KMS-11 (cell line): Measurements from ENCODE around the gene TENM4.
"Not testable (repeated sequence)": the region's sequence is repeated elsewhere in the genome, so short reads cannot be mapped to it uniquely, and the experiment has no call there.

Source experiments
- H2AFZ ChIP-seq: fragments of 200-600 bp; sonication (generic); 2 replicates; pipeline ENCODE4 v1.6.1; 2016; ENCODE audit warnings: antibody characterized with exemption, mixed run types, low read depth
- H3K27ac ChIP-seq: fragments of 200-600 bp; sonication (generic); 2 replicates; pipeline ENCODE4 v1.6.1; 2016; ENCODE audit warnings: mild to moderate bottlenecking, mixed run types
- H3K27me3 ChIP-seq: fragments of 200-600 bp; sonication (generic); 2 replicates; pipeline ENCODE4 v1.6.1; 2017; ENCODE audit warnings: mild to moderate bottlenecking, low read depth, mixed run types, moderate library complexity; ENCODE audit not compliant: insufficient read depth
- H3K36me3 ChIP-seq: fragments of 200-600 bp; sonication (generic); 2 replicates; pipeline ENCODE4 v1.6.1; 2017; ENCODE audit warnings: mild to moderate bottlenecking, mixed run types; ENCODE audit not compliant: insufficient read depth
- H3K4me1 ChIP-seq: fragments of 200-600 bp; sonication (generic); 2 replicates; pipeline ENCODE4 v1.6.1; 2016; ENCODE audit warnings: mild to moderate bottlenecking, low read depth, mixed run types; ENCODE audit not compliant: poor library complexity, severe bottlenecking
- H3K4me2 ChIP-seq: fragments of 200-600 bp; sonication (generic); 2 replicates; pipeline ENCODE4 v1.7.0; 2016; ENCODE audit warnings: mild to moderate bottlenecking, mixed run types
- H3K4me3 ChIP-seq: fragments of 200-600 bp; sonication (generic); IDR thresholded peaks from 2 replicates; pipeline ENCODE4 v1.6.1; 2017; ENCODE audit warnings: low read depth, low read length, mixed read lengths; ENCODE audit not compliant: insufficient read depth
- H3K79me2 ChIP-seq: fragments of 200-600 bp; sonication (generic); 2 replicates; pipeline ENCODE4 v1.6.1; 2016; ENCODE audit warnings: low read depth, mixed run types; ENCODE audit not compliant: insufficient read depth
- H3K9ac ChIP-seq: fragments of 200-600 bp; sonication (generic); 2 replicates; pipeline ENCODE4 v1.6.1; 2016; ENCODE audit warnings: mild to moderate bottlenecking, mixed run types
- H4K20me1 ChIP-seq: fragments of 200-600 bp; sonication (generic); 2 replicates; pipeline ENCODE4 v1.6.1; 2016; ENCODE audit warnings: mild to moderate bottlenecking, mixed run types; ENCODE audit not compliant: insufficient read depth
- TF ChIP-seq, protein P1 (sequence below): fragments of 200-600 bp; sonication (generic); conservative IDR thresholded peaks from 2 replicates; pipeline ENCODE4 v1.6.1; 2017; ENCODE audit warnings: low read depth, mild to moderate bottlenecking, antibody characterized with exemption, low read length, moderate library complexity, mixed read lengths

TENM4 gene

DNA sequence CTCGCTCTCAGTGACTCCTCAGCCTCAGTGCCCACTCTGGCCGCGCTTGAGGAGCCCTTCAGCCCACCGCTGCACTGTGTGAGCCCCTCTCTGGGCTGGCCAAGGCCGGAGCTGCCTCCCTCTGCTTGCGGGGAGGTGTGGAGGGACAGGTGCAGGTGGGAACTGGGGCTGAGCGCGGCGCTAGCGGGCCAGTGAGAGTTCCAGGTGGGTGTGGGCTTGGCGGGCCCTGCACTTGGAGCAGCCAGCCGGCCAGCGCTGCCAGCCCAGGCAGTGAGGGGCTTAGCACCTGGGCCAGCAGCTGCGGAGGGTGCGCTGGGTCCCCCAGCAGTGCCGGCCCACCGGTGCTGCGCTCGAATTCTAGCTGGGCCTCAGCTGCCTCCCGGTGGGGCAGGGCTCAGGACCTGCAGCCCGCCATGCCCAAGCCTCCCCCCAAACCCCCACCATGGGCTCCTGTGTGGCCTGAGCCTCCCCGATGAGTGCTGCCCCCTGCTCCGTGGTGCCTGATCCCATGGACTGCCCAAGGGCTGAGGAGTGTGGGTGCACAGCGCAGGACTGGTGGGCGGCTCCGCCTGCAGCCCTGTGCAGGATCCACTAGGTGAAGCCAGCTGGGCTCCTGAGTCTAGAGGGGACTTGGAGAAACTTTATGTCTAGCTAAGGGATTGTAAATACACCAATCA is 802.0 kb downstream of the TENM4 start:
- Histone ChIP-seq H3K36me3 (no peaks in the 10 kb centered on the region), H3K4me2 (no peak overlapping the region), H3K79me2 (no peaks in the 10 kb centered on the region), H3K9ac (no peak overlapping the region), H2AFZ (no peak overlapping the region), H4K20me1 (no peaks in the 10 kb centered on the region), H3K27ac (no peak overlapping the region), H3K4me3 (no peak overlapping the region), H3K27me3 (no peaks in the 10 kb centered on the region), H3K4me1 (no peaks in the 10 kb centered on the region)
- TF ChIP-seq, protein P1, sequence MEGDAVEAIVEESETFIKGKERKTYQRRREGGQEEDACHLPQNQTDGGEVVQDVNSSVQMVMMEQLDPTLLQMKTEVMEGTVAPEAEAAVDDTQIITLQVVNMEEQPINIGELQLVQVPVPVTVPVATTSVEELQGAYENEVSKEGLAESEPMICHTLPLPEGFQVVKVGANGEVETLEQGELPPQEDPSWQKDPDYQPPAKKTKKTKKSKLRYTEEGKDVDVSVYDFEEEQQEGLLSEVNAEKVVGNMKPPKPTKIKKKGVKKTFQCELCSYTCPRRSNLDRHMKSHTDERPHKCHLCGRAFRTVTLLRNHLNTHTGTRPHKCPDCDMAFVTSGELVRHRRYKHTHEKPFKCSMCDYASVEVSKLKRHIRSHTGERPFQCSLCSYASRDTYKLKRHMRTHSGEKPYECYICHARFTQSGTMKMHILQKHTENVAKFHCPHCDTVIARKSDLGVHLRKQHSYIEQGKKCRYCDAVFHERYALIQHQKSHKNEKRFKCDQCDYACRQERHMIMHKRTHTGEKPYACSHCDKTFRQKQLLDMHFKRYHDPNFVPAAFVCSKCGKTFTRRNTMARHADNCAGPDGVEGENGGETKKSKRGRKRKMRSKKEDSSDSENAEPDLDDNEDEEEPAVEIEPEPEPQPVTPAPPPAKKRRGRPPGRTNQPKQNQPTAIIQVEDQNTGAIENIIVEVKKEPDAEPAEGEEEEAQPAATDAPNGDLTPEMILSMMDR, result no peak

DNA sequence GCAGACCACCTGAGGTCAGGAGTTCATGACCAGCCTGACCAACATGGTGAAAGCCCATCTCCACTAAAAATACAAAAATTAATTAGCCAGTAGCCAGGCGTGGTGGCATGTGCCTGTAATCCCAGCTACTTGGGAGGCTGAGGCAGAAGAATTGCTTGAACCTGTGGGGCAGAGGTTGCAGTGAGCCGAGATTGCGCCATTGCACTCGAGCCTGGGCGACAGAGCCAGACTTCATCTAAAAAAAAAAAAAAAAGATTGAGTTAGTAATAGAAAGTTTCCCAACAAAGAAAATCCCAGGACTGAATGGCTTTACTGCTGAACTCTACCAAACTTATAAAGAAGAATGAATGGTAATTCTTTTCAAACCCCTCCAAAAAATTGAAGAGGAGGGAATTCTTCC is 803.3 kb downstream of the TENM4 start:
- not testable (repeated sequence) for H3K27ac ChIP-seq, H3K27me3 ChIP-seq, H4K20me1 ChIP-seq, H3K4me3 ChIP-seq, H3K36me3 ChIP-seq, H3K4me1 ChIP-seq, H3K9ac ChIP-seq, H3K4me2 ChIP-seq, H2AFZ ChIP-seq, H3K79me2 ChIP-seq

DNA sequence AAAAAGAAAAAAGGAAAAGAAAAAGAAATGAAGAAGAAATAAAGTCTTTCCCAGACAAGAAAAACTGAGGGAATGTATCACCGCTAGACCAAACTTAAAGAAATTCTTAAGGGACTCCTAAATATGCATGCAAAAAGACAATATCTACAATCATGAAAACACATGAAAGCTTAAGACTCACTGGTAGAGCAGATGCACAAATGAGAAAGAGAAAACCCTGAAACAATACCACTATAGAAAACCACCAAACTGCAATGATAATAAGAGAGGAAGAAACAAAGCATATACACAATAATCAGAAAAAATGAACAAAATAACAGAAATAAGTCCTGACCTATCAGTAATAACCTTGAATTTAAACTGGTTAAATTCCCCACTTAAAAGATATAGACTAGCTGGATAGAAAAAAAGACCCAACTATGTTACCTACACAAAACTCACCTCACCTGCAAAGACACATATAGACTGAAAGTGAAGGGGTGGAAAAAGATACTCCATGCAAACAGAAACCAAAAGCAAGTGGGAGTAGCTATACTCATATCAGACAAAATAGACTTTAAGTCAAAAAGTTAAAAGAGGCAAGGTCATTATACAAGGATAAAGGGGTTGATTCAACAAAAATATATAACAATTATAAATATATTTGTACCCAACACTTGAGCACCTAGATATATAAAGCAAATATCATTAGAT is 804.9 kb downstream of the TENM4 start:
- no peaks in the 10 kb centered on the region for H3K4me1 ChIP-seq
- no peak overlapping the region for H3K4me2 ChIP-seq
- no peak overlapping the region for H3K27ac ChIP-seq
- H4K20me1 ChIP-seq, result no peaks in the 10 kb centered on the region
- TF ChIP-seq, protein P1, result no peak
- no peaks in the 10 kb centered on the region for H3K27me3 ChIP-seq
- H3K36me3 ChIP-seq, result no peaks in the 10 kb centered on the region
- H3K9ac ChIP-seq, result no peak overlapping the region
- H3K4me3 ChIP-seq, result no peak overlapping the region
- H3K79me2 ChIP-seq, result no peaks in the 10 kb centered on the region
- H2AFZ ChIP-seq, result no peak overlapping the region

DNA sequence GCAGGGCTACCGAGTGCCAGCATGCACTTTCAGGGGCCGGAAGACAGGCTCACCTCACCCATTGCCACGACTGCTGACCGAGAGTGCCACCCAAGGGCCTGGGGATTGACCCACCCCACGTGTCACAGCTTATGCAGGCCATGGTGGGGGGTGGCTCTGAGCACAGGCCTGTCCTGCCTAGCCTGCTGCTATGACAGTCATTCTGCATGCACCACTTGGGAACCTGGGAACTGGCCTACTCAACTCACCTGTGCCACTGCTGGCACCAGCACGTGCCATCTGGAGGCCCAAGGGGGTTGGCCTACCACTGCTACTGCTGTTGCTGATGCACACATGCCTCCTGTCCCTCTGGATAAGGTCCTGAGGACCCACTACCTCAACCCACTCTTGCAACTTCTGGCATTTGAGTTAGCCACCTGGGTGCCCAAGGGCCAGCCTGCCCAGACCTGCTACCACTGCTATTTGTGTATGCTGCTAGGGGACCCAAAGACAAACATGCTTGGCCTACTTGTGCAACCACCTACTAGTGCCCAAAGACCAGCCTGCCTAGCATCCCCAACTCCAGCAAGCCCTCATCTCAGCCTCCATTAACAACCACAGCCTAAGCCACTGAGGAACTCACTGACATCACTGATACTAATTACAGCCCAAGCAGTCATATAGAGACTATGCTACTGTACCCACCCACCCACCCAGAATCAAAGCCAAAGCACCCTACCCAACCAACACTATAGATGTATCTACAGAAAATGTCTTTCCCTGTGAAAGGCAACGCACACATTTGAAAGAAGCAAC is 807.1 kb downstream of the TENM4 start:
- Histone ChIP-seq H3K4me1 (no peaks in the 10 kb centered on the region), H3K27me3 (no peaks in the 10 kb centered on the region), H2AFZ (no peak overlapping the region), H4K20me1 (no peaks in the 10 kb centered on the region), H3K27ac (no peak overlapping the region), H3K4me3 (no peak overlapping the region), H3K9ac (no peak overlapping the region), H3K4me2 (no peak overlapping the region), H3K79me2 (no peaks in the 10 kb centered on the region), H3K36me3 (no peaks in the 10 kb centered on the region)
- TF ChIP-seq, protein P1, result no peak
